ENCODE data around the gene ARHGEF28. TPM values are rescaled to one million over a fixed set of nuclear protein-coding genes. Genes with fewer than 3 reads are reported as not detected.

The ARHGEF28 gene
- total and polyA plus RNA-seq, 2 of the 13 experiments (the other 11 are each of a cell fraction or from before 2014, with no cell fraction given), result 17.4 to 34.1 TPM

GRCh38 chr5:73967347-73967746, 341.4 kb downstream of the ARHGEF28 start (continued):
- TF ChIP-seq ZNF407 (CRISPR knock-in tag; IDR thresholded peaks at IDR 0.05; ENCODE audit: not compliant biosample characterization) (no peak), ZFP90 (CRISPR knock-in tag; IDR thresholded peaks at IDR 0.05; ENCODE audit: borderline replicate concordance) (no peak), DNMT1 (CRISPR knock-in tag; IDR thresholded peaks at IDR 0.05) (no peak), GPN1 (CRISPR knock-in tag; IDR thresholded peaks at IDR 0.05; ENCODE audit: borderline replicate concordance) (no peak)

- in situ Hi-C loops (cut with HindIII; ENCODE audit: extremely low pct_ligation_motif_present, low pct_unique_long_range_greater_than_20kb) (no loop called here), intact Hi-C loops (cut with micrococcal nuclease; ENCODE audit: unreplicated experiment) (no loop called here)
- 48% methylated on average over 2 of the region's 2 CpGs for whole genome bisulfite sequencing (ENCODE audit: low lambda C conversion rate)
- ATAC-seq, result no peak
- H3K27ac ChIP-seq (ENCODE audit: extremely low read length, insufficient read depth, low read length), result no peak overlapping the region
- H3K79me2 ChIP-seq (ENCODE audit: insufficient read depth, low read length), result no peaks in the 10 kb centered on the region
- H3K4me2 ChIP-seq (ENCODE audit: low read depth, low read length), result no peak overlapping the region
- POLR2A ChIA-PET, result no interaction called here
- no peak for DNase-seq (ENCODE audit: low spot score)
- H3K36me3 ChIP-seq (replicated peaks in 1 of 2; ENCODE audit: control insufficient read depth in 1 of 2, insufficient read depth in 2 of 2, low read length in 2 of 2), result no peaks in the 10 kb centered on the region
- H2AFZ ChIP-seq (ENCODE audit: low read length), result no peak overlapping the region
- CTCF ChIA-PET (ENCODE audit: low intra/inter-chr PET ratio, low total read pairs), result no interaction called here
- no peaks in the 10 kb centered on the region for H3K4me1 ChIP-seq (ENCODE audit: insufficient read depth, low read length)
- H3K9me3 ChIP-seq (ENCODE audit: low read length), result no peaks in the 10 kb centered on the region
- no peaks in the 10 kb centered on the region for H4K20me1 ChIP-seq (ENCODE audit: insufficient read depth, low read length)
- no peak for FAIRE-seq
- no TSS peak for BruUV-seq (replicated peaks)
- H3K27me3 ChIP-seq (ENCODE audit: control insufficient read depth in 1 of 2, insufficient read depth in 2 of 2, low read length in 2 of 2), result peaks cover 0 to 3% of the 10 kb centered on the region in 2 experiments; a peak in 2 of 5 replicates
- H3K9ac ChIP-seq (ENCODE audit: insufficient read depth, low read depth, low read length), result no peak overlapping the region
- no peak overlapping the region for H3K4me3 ChIP-seq (replicated peaks in 1 of 3; ENCODE audit: insufficient read depth in 1 of 3, low read depth in 2 of 3, low read length in 3 of 3)
- no peak for TF ChIP-seq SETDB1 (CRISPR knock-in tag; IDR thresholded peaks at IDR 0.05; ENCODE audit: borderline replicate concordance)
- TF ChIP-seq ZNF101 (CRISPR knock-in tag; IDR thresholded peaks at IDR 0.05; ENCODE audit: borderline replicate concordance, low read depth), result no peak
- TF ChIP-seq ZNF770 (CRISPR knock-in tag; IDR thresholded peaks at IDR 0.05), result no peak
- TF ChIP-seq ARHGAP35 (CRISPR knock-in tag; IDR thresholded peaks at IDR 0.05; ENCODE audit: borderline replicate concordance), result no peak
- TF ChIP-seq NCOA1 (CRISPR knock-in tag; IDR thresholded peaks at IDR 0.05), result no peak
- no peak for TF ChIP-seq ZSCAN21 (CRISPR knock-in tag; IDR thresholded peaks at IDR 0.05; ENCODE audit: borderline replicate concordance)
- TF ChIP-seq HMGA1 (CRISPR knock-in tag; conservative IDR thresholded peaks at IDR 0.05), result no peak
- TF ChIP-seq TGIF2 (CRISPR knock-in tag; IDR thresholded peaks at IDR 0.05), result no peak
- TF ChIP-seq CERS6 (CRISPR knock-in tag; IDR thresholded peaks at IDR 0.05), result no peak
Observed at GRCh38 chr5:73968246-73968645, 342.2 kb downstream of the ARHGEF28 start.
